ENCODE results near the gene ACTR1B.

ACTR1B gene

GRCh38 chr2:97708608-97709007 lies 44.8 kb upstream of the ACTR1B start:
- H3F3A ChIP-seq (ENCODE audit: insufficient read depth, low read length), result no peaks in the 10 kb centered on the region
- no peaks in the 10 kb centered on the region for H3K79me2 ChIP-seq (ENCODE audit: insufficient read depth, low read length)
- H3K9me2 ChIP-seq (ENCODE audit: low read depth, low read length), result no peaks in the 10 kb centered on the region
- H2AFZ ChIP-seq (ENCODE audit: low read length), result no peak overlapping the region
- no peak overlapping the region for H3K4me2 ChIP-seq (ENCODE audit: low read length)
- H3K4me3 ChIP-seq (ENCODE audit: low read depth, low read length, poor library complexity, severe bottlenecking), result no peak overlapping the region
- no peaks in the 10 kb centered on the region for H3K36me3 ChIP-seq (ENCODE audit: insufficient read depth, low read length)
- no peaks in the 10 kb centered on the region for H3K27me3 ChIP-seq (ENCODE audit: insufficient read depth, low read length)
- H3K9me3 ChIP-seq (ENCODE audit: low read length), result no peaks in the 10 kb centered on the region
- TF ChIP-seq EZH2 (IDR thresholded peaks at IDR 0.05; ENCODE audit: borderline replicate concordance, low read length), result no peak
- no peak for TF ChIP-seq CTCF (IDR thresholded peaks at IDR 0.05; ENCODE audit: low read length)
- no peaks in the 10 kb centered on the region for H4K20me1 ChIP-seq (ENCODE audit: insufficient read depth, low read length)
- H3K4me1 ChIP-seq (ENCODE audit: insufficient read depth, low read length, severe bottlenecking), result peaks cover 9% of the 10 kb centered on the region
- H3K9ac ChIP-seq (ENCODE audit: low read length), result no peak overlapping the region
- no peak overlapping the region for H3K27ac ChIP-seq (ENCODE audit: low read depth, low read length, poor library complexity, severe bottlenecking)

GRCh38 chr2:97708048-97708380 lies 44.2 kb upstream of the ACTR1B start:
- Histone ChIP-seq H3K79me2 (ENCODE audit: insufficient read depth, low read length) (no peaks in the 10 kb centered on the region), H3K36me3 (ENCODE audit: insufficient read depth, low read length) (no peaks in the 10 kb centered on the region), H3K27me3 (ENCODE audit: insufficient read depth, low read length) (no peaks in the 10 kb centered on the region), H3K9me3 (ENCODE audit: low read length) (no peaks in the 10 kb centered on the region), H3K9ac (ENCODE audit: low read length) (no peak overlapping the region), H2AFZ (ENCODE audit: low read length) (no peak overlapping the region), H3K4me2 (ENCODE audit: low read length) (no peak overlapping the region), H4K20me1 (ENCODE audit: insufficient read depth, low read length) (no peaks in the 10 kb centered on the region), H3K9me2 (ENCODE audit: low read depth, low read length) (no peaks in the 10 kb centered on the region), H3K4me1 (ENCODE audit: insufficient read depth, low read length, severe bottlenecking) (peaks cover 3% of the 10 kb centered on the region), H3F3A (ENCODE audit: insufficient read depth, low read length) (no peaks in the 10 kb centered on the region), H3K27ac (ENCODE audit: low read depth, low read length, poor library complexity, severe bottlenecking) (no peak overlapping the region), H3K4me3 (ENCODE audit: low read depth, low read length, poor library complexity, severe bottlenecking) (no peak overlapping the region)
- TF ChIP-seq CTCF (IDR thresholded peaks at IDR 0.05; ENCODE audit: low read length) (no peak), EZH2 (IDR thresholded peaks at IDR 0.05; ENCODE audit: borderline replicate concordance, low read length) (no peak)

DNA sequence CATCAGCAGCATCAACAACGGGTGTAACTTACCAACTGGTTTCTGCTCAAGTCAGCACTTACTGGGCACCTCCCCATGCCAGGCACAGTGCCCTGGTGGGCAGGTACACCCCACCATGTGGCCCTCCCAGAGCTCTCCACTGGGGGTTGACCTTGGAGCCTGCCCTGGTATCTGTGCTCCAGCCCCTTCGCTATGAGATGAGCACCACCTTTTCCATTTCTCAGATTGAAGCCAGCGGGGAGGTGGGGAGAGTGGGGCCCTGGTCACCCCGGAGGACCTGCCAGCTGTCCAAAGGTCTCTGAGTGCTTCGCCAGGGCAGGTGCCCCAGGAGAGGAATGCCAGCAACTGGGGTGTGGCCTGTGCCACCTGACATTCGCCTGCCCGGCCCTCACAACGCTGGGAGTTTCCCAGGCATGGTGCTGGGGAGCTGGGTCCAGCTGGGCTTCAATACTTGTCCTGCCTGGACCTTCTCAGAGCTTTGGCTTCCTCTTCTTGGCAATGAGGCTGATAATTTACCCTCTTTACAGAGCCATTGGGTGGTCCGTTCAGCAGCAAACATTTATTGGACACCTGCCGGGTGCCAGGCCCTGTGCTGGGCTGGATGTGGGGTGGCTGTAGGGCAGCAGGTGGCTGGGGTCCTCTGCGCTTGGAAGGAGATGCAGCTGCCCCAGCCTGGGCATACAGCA lies 43.7 kb upstream of the ACTR1B start:
- Histone ChIP-seq H3K27ac (ENCODE audit: low read depth, low read length, poor library complexity, severe bottlenecking) (no peak overlapping the region), H3K9ac (ENCODE audit: low read length) (no peak overlapping the region), H3K4me3 (ENCODE audit: low read depth, low read length, poor library complexity, severe bottlenecking) (no peak overlapping the region), H3F3A (ENCODE audit: insufficient read depth, low read length) (no peaks in the 10 kb centered on the region), H3K36me3 (ENCODE audit: insufficient read depth, low read length) (no peaks in the 10 kb centered on the region), H3K9me3 (ENCODE audit: low read length) (no peaks in the 10 kb centered on the region), H3K4me1 (ENCODE audit: insufficient read depth, low read length, severe bottlenecking) (no peaks in the 10 kb centered on the region), H2AFZ (ENCODE audit: low read length) (no peak overlapping the region), H3K27me3 (ENCODE audit: insufficient read depth, low read length) (no peaks in the 10 kb centered on the region), H3K79me2 (ENCODE audit: insufficient read depth, low read length) (no peaks in the 10 kb centered on the region), H3K9me2 (ENCODE audit: low read depth, low read length) (no peaks in the 10 kb centered on the region), H3K4me2 (ENCODE audit: low read length) (no peak overlapping the region), H4K20me1 (ENCODE audit: insufficient read depth, low read length) (no peaks in the 10 kb centered on the region)
- TF ChIP-seq EZH2 (IDR thresholded peaks at IDR 0.05; ENCODE audit: borderline replicate concordance, low read length), result no peak
- no peak for TF ChIP-seq CTCF (IDR thresholded peaks at IDR 0.05; ENCODE audit: low read length)
